Stimulated activated effector memory CD8-positive, alpha-beta T cell treated with anti-CD3 and anti-CD28 coated beads, Interleukin-12 subunit alpha, Interleukin-12 subunit beta, amount 100 ng/mL, for 72 hours (primary cell): ENCODE data around the gene GALNT6.

Source experiments
- ATAC-seq: fragments of 150-1000 bp; cut with Tn5 transposase; 2 replicates; pipeline ENCODE4 v1.10.0; 2021
- DNase-seq, 2 donors: peaks; one replicate each; pipeline ENCODE4 v3.0.0; 2021 to 2022; ENCODE audit warnings: low spot score in 2 of 2
- H3K27ac Mint-ChIP-seq: one replicate; pipeline ENCODE4 v1.8.0; 2022; ENCODE audit warnings: mild to moderate bottlenecking, mixed read lengths
- H3K36me3 Mint-ChIP-seq: one replicate; pipeline ENCODE4 v1.8.0; 2022; ENCODE audit warnings: mild to moderate bottlenecking, mixed read lengths
- H3K4me1 Mint-ChIP-seq: one replicate; pipeline ENCODE4 v1.8.0; 2022; ENCODE audit warnings: mixed read lengths
- H3K4me3 Mint-ChIP-seq: one replicate; pipeline ENCODE4 v1.8.0; 2022; ENCODE audit warnings: mild to moderate bottlenecking, mixed read lengths
- H3K9me3 Mint-ChIP-seq: one replicate; pipeline ENCODE4 v1.8.0; 2022; ENCODE audit warnings: mixed read lengths

The GALNT6 gene

GRCh38 chr12:51393676-51394545 lies 2.7 kb upstream of the GALNT6 start:
- no peaks in the 10 kb centered on the region for H3K9me3 Mint-ChIP-seq
- peak; percentile 76 for ATAC-seq
- peak in 1 of 2 donors; percentile 66 for DNase-seq
- peak overlapping the region; percentile 98 for H3K4me3 Mint-ChIP-seq
- peaks cover 5% of the 10 kb centered on the region for H3K36me3 Mint-ChIP-seq
- H3K4me1 Mint-ChIP-seq, result peaks cover 63% of the 10 kb centered on the region
- peak overlapping the region; percentile 88 for H3K27ac Mint-ChIP-seq

GRCh38 chr12:51392556-51393237 lies 1.5 kb upstream of the GALNT6 start:
- Mint-ChIP-seq H3K4me3 (peak overlapping the region; percentile 98), H3K9me3 (no peaks in the 10 kb centered on the region), H3K4me1 (peaks cover 75% of the 10 kb centered on the region), H3K36me3 (peaks cover 5% of the 10 kb centered on the region), H3K27ac (peak overlapping the region; percentile 88)
- ATAC-seq, result no peak
- DNase-seq, result no peak

GRCh38 chr12:51390891-51391282 lies 319 bp downstream of the GALNT6 start:
- peaks cover 5% of the 10 kb centered on the region for H3K36me3 Mint-ChIP-seq
- peak overlapping the region; percentile 97 for H3K27ac Mint-ChIP-seq
- H3K4me1 Mint-ChIP-seq, result peaks cover 74% of the 10 kb centered on the region
- H3K4me3 Mint-ChIP-seq, result peak overlapping the region; percentile 98
- ATAC-seq (peak; percentile 1), DNase-seq (peak in 1 of 2 donors; percentile 65)
- no peaks in the 10 kb centered on the region for H3K9me3 Mint-ChIP-seq

- peak overlapping the region; percentile 97 for H3K27ac Mint-ChIP-seq
- no peaks in the 10 kb centered on the region for H3K9me3 Mint-ChIP-seq
- peaks cover 70% of the 10 kb centered on the region for H3K4me1 Mint-ChIP-seq
- no peak for DNase-seq
- ATAC-seq, result no peak
- H3K4me3 Mint-ChIP-seq, result peak overlapping the region; percentile 98
- H3K36me3 Mint-ChIP-seq, result peaks cover 5% of the 10 kb centered on the region
Measured at GRCh38 chr12:51390457-51390856, 749 bp downstream of the GALNT6 start.

GRCh38 chr12:51389302-51389999 lies 1.8 kb downstream of the GALNT6 start:
- Mint-ChIP-seq H3K9me3 (no peaks in the 10 kb centered on the region), H3K27ac (peak overlapping the region; percentile 13)
- ATAC-seq, result peak; percentile 80

GRCh38 chr12:51388846-51389245 lies 2.4 kb downstream of the GALNT6 start:
- H3K4me3 Mint-ChIP-seq, result peak overlapping the region; percentile 98

More at GRCh38 chr12:51389302-51389999, 1.8 kb downstream of the GALNT6 start:
- Mint-ChIP-seq H3K36me3 (peaks cover 14% of the 10 kb centered on the region), H3K4me3 (peak overlapping the region; percentile 98), H3K4me1 (peaks cover 60% of the 10 kb centered on the region)
- peak in 1 of 2 donors; percentile 17 for DNase-seq

GRCh38 chr12:51388069-51388799 lies 3.0 kb downstream of the GALNT6 start:
- DNase-seq (no peak), ATAC-seq (no peak)
- H3K4me3 Mint-ChIP-seq, result no peak overlapping the region
- peaks cover 25% of the 10 kb centered on the region for H3K36me3 Mint-ChIP-seq
- no peaks in the 10 kb centered on the region for H3K9me3 Mint-ChIP-seq
- peak overlapping the region; percentile 43 for H3K27ac Mint-ChIP-seq
- peaks cover 58% of the 10 kb centered on the region for H3K4me1 Mint-ChIP-seq

More at GRCh38 chr12:51388846-51389245, 2.4 kb downstream of the GALNT6 start:
- DNase-seq (no peak), ATAC-seq (no peak)
- peaks cover 20% of the 10 kb centered on the region for H3K36me3 Mint-ChIP-seq
- no peaks in the 10 kb centered on the region for H3K9me3 Mint-ChIP-seq
- peaks cover 58% of the 10 kb centered on the region for H3K4me1 Mint-ChIP-seq
- peak overlapping the region; percentile 13 for H3K27ac Mint-ChIP-seq

- H3K27ac Mint-ChIP-seq, result no peak overlapping the region
- no peaks in the 10 kb centered on the region for H3K9me3 Mint-ChIP-seq
- H3K36me3 Mint-ChIP-seq, result peaks cover 43% of the 10 kb centered on the region
- no peak for DNase-seq
- peaks cover 58% of the 10 kb centered on the region for H3K4me1 Mint-ChIP-seq
- H3K4me3 Mint-ChIP-seq, result no peak overlapping the region
- no peak for ATAC-seq
Measured at GRCh38 chr12:51386351-51386750, 4.9 kb downstream of the GALNT6 start.

- no peaks in the 10 kb centered on the region for H3K9me3 Mint-ChIP-seq
- H3K4me1 Mint-ChIP-seq, result peaks cover 35% of the 10 kb centered on the region
- H3K27ac Mint-ChIP-seq, result peak overlapping the region; percentile 16
- ATAC-seq (peak; percentile 61), DNase-seq (no peak)
- peaks cover 63% of the 10 kb centered on the region for H3K36me3 Mint-ChIP-seq
- H3K4me3 Mint-ChIP-seq, result no peak overlapping the region
Measured at GRCh38 chr12:51383269-51383905, 7.8 kb downstream of the GALNT6 start.

- peaks cover 23% of the 10 kb centered on the region for H3K4me1 Mint-ChIP-seq
- H3K4me3 Mint-ChIP-seq, result no peak overlapping the region
- H3K9me3 Mint-ChIP-seq, result no peaks in the 10 kb centered on the region
- peaks cover 76% of the 10 kb centered on the region for H3K36me3 Mint-ChIP-seq
- H3K27ac Mint-ChIP-seq, result peak overlapping the region; percentile 16
- DNase-seq (no peak), ATAC-seq (no peak)
Measured at GRCh38 chr12:51382173-51382572, 9.0 kb downstream of the GALNT6 start.

- DNase-seq, result no peak
- Mint-ChIP-seq H3K36me3 (peaks cover 80% of the 10 kb centered on the region), H3K9me3 (no peaks in the 10 kb centered on the region), H3K4me3 (no peak overlapping the region), H3K27ac (peak overlapping the region; percentile 16), H3K4me1 (peaks cover 23% of the 10 kb centered on the region)
- ATAC-seq, result no peak
Measured at GRCh38 chr12:51381226-51382079, 9.8 kb downstream of the GALNT6 start.

- peaks cover 30% of the 10 kb centered on the region for H3K4me1 Mint-ChIP-seq
- H3K9me3 Mint-ChIP-seq, result no peaks in the 10 kb centered on the region
- H3K27ac Mint-ChIP-seq, result peak overlapping the region; percentile 67
- no peak overlapping the region for H3K4me3 Mint-ChIP-seq
- ATAC-seq (no peak), DNase-seq (no peak)
- H3K36me3 Mint-ChIP-seq, result peaks cover 85% of the 10 kb centered on the region
Measured at GRCh38 chr12:51379571-51379970, 11.6 kb downstream of the GALNT6 start.

GRCh38 chr12:51378749-51379148 lies 12.5 kb downstream of the GALNT6 start:
- H3K4me1 Mint-ChIP-seq, result peaks cover 25% of the 10 kb centered on the region
- no peak overlapping the region for H3K4me3 Mint-ChIP-seq
- DNase-seq, result no peak
- H3K36me3 Mint-ChIP-seq, result peaks cover 77% of the 10 kb centered on the region
- peak overlapping the region; percentile 67 for H3K27ac Mint-ChIP-seq
- H3K9me3 Mint-ChIP-seq, result no peaks in the 10 kb centered on the region
- no peak for ATAC-seq
